ENCODE results near the gene IL21R. TPM values are rescaled to one million over a fixed set of nuclear protein-coding genes. Genes with fewer than 3 reads are reported as not detected.

Gene IL21R
- total RNA-seq, 1 donor from 2014 or later: 0.40 TPM

- H3K9me3 Mint-ChIP-seq (ENCODE audit: unreplicated experiment): no peaks in the 10 kb centered on the region
- H3K4me1 Mint-ChIP-seq (ENCODE audit: unreplicated experiment): no peaks in the 10 kb centered on the region
- DNase-seq (ENCODE audit: extremely low spot score, unreplicated experiment): no peak
- no peak overlapping the region for H3K27ac Mint-ChIP-seq (ENCODE audit: unreplicated experiment)
- no peak for TF ChIP-seq CTCF (IDR thresholded peaks at IDR 0.05)
- H3K36me3 Mint-ChIP-seq (ENCODE audit: unreplicated experiment): peaks cover 22% of the 10 kb centered on the region
- no peaks in the 10 kb centered on the region for H3K27me3 Mint-ChIP-seq (ENCODE audit: unreplicated experiment)
- no peak overlapping the region for H3K4me3 Mint-ChIP-seq (ENCODE audit: unreplicated experiment)
Observed at GRCh38 chr16:27359615-27360014, 42.4 kb upstream of the IL21R start.

- H3K9me3 Mint-ChIP-seq (ENCODE audit: unreplicated experiment): no peaks in the 10 kb centered on the region
Observed at GRCh38 chr16:27361987-27362386, 40.0 kb upstream of the IL21R start.

GRCh38 chr16:27362570-27363245, 39.3 kb upstream of the IL21R start:
- Mint-ChIP-seq H3K9me3 (ENCODE audit: unreplicated experiment) (no peaks in the 10 kb centered on the region), H3K27me3 (ENCODE audit: unreplicated experiment) (no peaks in the 10 kb centered on the region), H3K27ac (ENCODE audit: unreplicated experiment) (no peak overlapping the region), H3K36me3 (ENCODE audit: unreplicated experiment) (peaks cover 14% of the 10 kb centered on the region), H3K4me1 (ENCODE audit: unreplicated experiment) (peaks cover 8% of the 10 kb centered on the region), H3K4me3 (ENCODE audit: unreplicated experiment) (no peak overlapping the region)
- TF ChIP-seq CTCF (IDR thresholded peaks at IDR 0.05): no peak
- no peak for DNase-seq (ENCODE audit: extremely low spot score, unreplicated experiment)

More at GRCh38 chr16:27361987-27362386, 40.0 kb upstream of the IL21R start:
- Mint-ChIP-seq H3K36me3 (ENCODE audit: unreplicated experiment) (peaks cover 14% of the 10 kb centered on the region), H3K27ac (ENCODE audit: unreplicated experiment) (no peak overlapping the region), H3K4me3 (ENCODE audit: unreplicated experiment) (no peak overlapping the region), H3K4me1 (ENCODE audit: unreplicated experiment) (peaks cover 2% of the 10 kb centered on the region), H3K27me3 (ENCODE audit: unreplicated experiment) (no peaks in the 10 kb centered on the region)
- no peak for TF ChIP-seq CTCF (IDR thresholded peaks at IDR 0.05)
- DNase-seq (ENCODE audit: extremely low spot score, unreplicated experiment): no peak

GRCh38 chr16:27363246-27363632, 38.7 kb upstream of the IL21R start:
- DNase-seq (ENCODE audit: extremely low spot score, unreplicated experiment): no peak
- Mint-ChIP-seq H3K27me3 (ENCODE audit: unreplicated experiment) (no peaks in the 10 kb centered on the region), H3K9me3 (ENCODE audit: unreplicated experiment) (no peaks in the 10 kb centered on the region), H3K4me1 (ENCODE audit: unreplicated experiment) (peaks cover 12% of the 10 kb centered on the region), H3K4me3 (ENCODE audit: unreplicated experiment) (no peak overlapping the region), H3K27ac (ENCODE audit: unreplicated experiment) (no peak overlapping the region), H3K36me3 (ENCODE audit: unreplicated experiment) (peaks cover 14% of the 10 kb centered on the region)
- no peak for TF ChIP-seq CTCF (IDR thresholded peaks at IDR 0.05)

GRCh38 chr16:27363797-27364196, 38.2 kb upstream of the IL21R start:
- H3K36me3 Mint-ChIP-seq (ENCODE audit: unreplicated experiment): peaks cover 13% of the 10 kb centered on the region
- H3K27me3 Mint-ChIP-seq (ENCODE audit: unreplicated experiment): no peaks in the 10 kb centered on the region
- no peak for DNase-seq (ENCODE audit: extremely low spot score, unreplicated experiment)
- H3K27ac Mint-ChIP-seq (ENCODE audit: unreplicated experiment): peak overlapping the region; percentile 34
- no peak for TF ChIP-seq CTCF (IDR thresholded peaks at IDR 0.05)
- no peaks in the 10 kb centered on the region for H3K9me3 Mint-ChIP-seq (ENCODE audit: unreplicated experiment)
- H3K4me3 Mint-ChIP-seq (ENCODE audit: unreplicated experiment): no peak overlapping the region
- H3K4me1 Mint-ChIP-seq (ENCODE audit: unreplicated experiment): peaks cover 12% of the 10 kb centered on the region
